Colonic mucosa (tissue), 4 donors: ENCODE results near the gene TGFBR3. TPM values are rescaled to one million over a fixed set of nuclear protein-coding genes. Genes with fewer than 3 reads are reported as not detected.

Source experiments
- DNase-seq: peaks from one replicate; pipeline ENCODE4 v3.0.0-alpha.2; 2020
- H3K27ac ChIP-seq: fragments of 200-600 bp; one replicate; pipeline ENCODE4 v1.8.0; 2021
- H3K27me3 ChIP-seq: fragments of 200-600 bp; one replicate; pipeline ENCODE4 v1.8.0; 2021
- H3K36me3 ChIP-seq: fragments of 200-600 bp; one replicate; pipeline ENCODE4 v1.8.0; 2021
- H3K4me1 ChIP-seq: fragments of 200-600 bp; one replicate; pipeline ENCODE4 v1.8.0; 2021; ENCODE audit warnings: mild to moderate bottlenecking
- H3K4me3 ChIP-seq: fragments of 200-600 bp; one replicate; pipeline ENCODE4 v1.8.0; 2021
- H3K9ac ChIP-seq, 2 donors: one replicate each; pipeline ENCODE4 v1.7.0; 2013; ENCODE audit warnings: control low read depth in 2 of 2, low read depth in 2 of 2, low read length in 2 of 2
- H3K9me3 ChIP-seq: fragments of 200-600 bp; one replicate; pipeline ENCODE4 v1.8.0; 2021
- intact Hi-C: fragments of 100-400 bp; cut with DNase I; formaldehyde crosslinking; loops from one replicate; pipeline ENCODE4 v1.14.1; 2022
- total RNA-seq, 2 donors: library from RNA; stranded (reverse); fragmentation: NEBNext Ultra II Directional in 1 of 2; extraction: Animal tissue kit (Norgen Biotek cat#: 25700) in 1 of 2; gene quantifications; one replicate each; pipeline ENCODE4 v1.2.1, GENCODE V29; 2021
- TF ChIP-seq, protein P1 (sequence below): fragments of 200-600 bp; IDR thresholded peaks from one replicate; pipeline ENCODE4 v1.8.0; 2022; ENCODE audit warnings: antibody characterized with exemption, mild to moderate bottlenecking
- donor health status: healthy.
- donor health status: DM: no; HTN: no; CAD: no.
- donor health status: DM: no; HTN: no; CAD: no.

Gene TGFBR3
- total RNA-seq, 2 donors from 2014 or later, result 8.4 to 16.0 TPM

- Histone ChIP-seq H3K9ac (no peak overlapping the region), H3K27me3 (no peaks in the 10 kb centered on the region), H3K27ac (no peak overlapping the region), H3K9me3 (no peaks in the 10 kb centered on the region), H3K4me3 (no peak overlapping the region), H3K36me3 (no peaks in the 10 kb centered on the region), H3K4me1 (no peaks in the 10 kb centered on the region)
- no peak for DNase-seq
- intact Hi-C loops, result loop anchor here (10.0 kb wide), 1 partner anchor 168 kb away; the partner anchor contains the start of gene TGFBR3
- TF ChIP-seq, protein P1, sequence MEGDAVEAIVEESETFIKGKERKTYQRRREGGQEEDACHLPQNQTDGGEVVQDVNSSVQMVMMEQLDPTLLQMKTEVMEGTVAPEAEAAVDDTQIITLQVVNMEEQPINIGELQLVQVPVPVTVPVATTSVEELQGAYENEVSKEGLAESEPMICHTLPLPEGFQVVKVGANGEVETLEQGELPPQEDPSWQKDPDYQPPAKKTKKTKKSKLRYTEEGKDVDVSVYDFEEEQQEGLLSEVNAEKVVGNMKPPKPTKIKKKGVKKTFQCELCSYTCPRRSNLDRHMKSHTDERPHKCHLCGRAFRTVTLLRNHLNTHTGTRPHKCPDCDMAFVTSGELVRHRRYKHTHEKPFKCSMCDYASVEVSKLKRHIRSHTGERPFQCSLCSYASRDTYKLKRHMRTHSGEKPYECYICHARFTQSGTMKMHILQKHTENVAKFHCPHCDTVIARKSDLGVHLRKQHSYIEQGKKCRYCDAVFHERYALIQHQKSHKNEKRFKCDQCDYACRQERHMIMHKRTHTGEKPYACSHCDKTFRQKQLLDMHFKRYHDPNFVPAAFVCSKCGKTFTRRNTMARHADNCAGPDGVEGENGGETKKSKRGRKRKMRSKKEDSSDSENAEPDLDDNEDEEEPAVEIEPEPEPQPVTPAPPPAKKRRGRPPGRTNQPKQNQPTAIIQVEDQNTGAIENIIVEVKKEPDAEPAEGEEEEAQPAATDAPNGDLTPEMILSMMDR, result no peak
These were observed 169.6 kb downstream of the TGFBR3 start for GRCh38 chr1:91716339-91716738.

DNA sequence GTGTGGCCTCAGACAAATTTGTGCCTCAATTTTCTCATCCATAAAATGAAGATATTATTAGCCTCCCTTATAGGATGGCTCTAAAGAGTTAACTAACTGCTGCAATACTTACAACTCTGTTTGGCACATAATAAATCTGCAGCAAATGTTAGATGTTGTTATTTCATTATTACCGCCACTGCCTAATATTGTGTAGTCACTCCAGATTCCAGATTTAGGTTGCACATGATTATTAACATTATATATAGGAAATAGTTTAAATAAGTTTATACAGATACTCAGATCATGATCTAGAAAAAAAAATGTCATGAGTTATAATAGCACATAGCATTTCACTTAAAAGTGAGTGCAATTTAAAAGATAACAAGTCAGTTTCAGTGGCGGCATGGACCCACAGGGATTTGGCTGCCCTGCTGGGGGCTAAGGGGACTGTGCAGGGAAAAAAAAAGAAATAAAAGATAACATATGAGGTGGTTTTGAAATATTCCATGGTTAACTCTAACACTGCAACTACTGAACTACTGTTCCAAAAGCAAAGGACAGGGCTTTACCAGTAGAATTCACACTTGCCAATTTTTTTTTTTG, 170.4 kb downstream of the TGFBR3 start:
- H3K4me1 ChIP-seq, result no peaks in the 10 kb centered on the region
- H3K9me3 ChIP-seq, result no peaks in the 10 kb centered on the region
- H3K27me3 ChIP-seq, result no peaks in the 10 kb centered on the region
- no peak overlapping the region for H3K4me3 ChIP-seq
- H3K9ac ChIP-seq, result no peak overlapping the region
- intact Hi-C loops, result loop anchor here (10.0 kb wide), 1 partner anchor 169 kb away; the partner anchor contains the start of gene TGFBR3
- H3K36me3 ChIP-seq, result no peaks in the 10 kb centered on the region
- TF ChIP-seq, protein P1, result no peak
- no peak for DNase-seq
- H3K27ac ChIP-seq, result no peak overlapping the region

- Histone ChIP-seq H3K36me3 (no peaks in the 10 kb centered on the region), H3K27ac (no peak overlapping the region), H3K9ac (no peak overlapping the region), H3K27me3 (no peaks in the 10 kb centered on the region), H3K9me3 (no peaks in the 10 kb centered on the region), H3K4me3 (no peak overlapping the region), H3K4me1 (no peaks in the 10 kb centered on the region)
- TF ChIP-seq, protein P1, result no peak
- DNase-seq, result no peak
- intact Hi-C loops, result loop anchor here (10.0 kb wide), 1 partner anchor 170 kb away; the partner anchor contains the start of gene TGFBR3
These were observed 171.0 kb downstream of the TGFBR3 start for GRCh38 chr1:91714867-91715381.

GRCh38 chr1:91712981-91713841, 172.7 kb downstream of the TGFBR3 start:
- Histone ChIP-seq H3K9me3 (no peaks in the 10 kb centered on the region), H3K4me3 (no peak overlapping the region), H3K36me3 (no peaks in the 10 kb centered on the region), H3K27ac (peak overlapping the region; percentile 42), H3K27me3 (no peaks in the 10 kb centered on the region), H3K9ac (no peak overlapping the region), H3K4me1 (no peaks in the 10 kb centered on the region)
- TF ChIP-seq, protein P1, result no peak
- DNase-seq, result peak; percentile 41
- intact Hi-C loops, result loop anchor here (10.0 kb wide), 1 partner anchor 172 kb away; the partner anchor contains the start of gene TGFBR3

GRCh38 chr1:91712393-91712792, 173.6 kb downstream of the TGFBR3 start:
- no peaks in the 10 kb centered on the region for H3K4me1 ChIP-seq
- H3K36me3 ChIP-seq, result no peaks in the 10 kb centered on the region
- H3K9me3 ChIP-seq, result no peaks in the 10 kb centered on the region
- intact Hi-C loops, result loop anchor here (10.0 kb wide), 1 partner anchor 172 kb away; the partner anchor contains the start of gene TGFBR3
- TF ChIP-seq, protein P1, result no peak
- no peak overlapping the region for H3K4me3 ChIP-seq
- H3K27me3 ChIP-seq, result no peaks in the 10 kb centered on the region
- H3K27ac ChIP-seq, result peak overlapping the region; percentile 42
- H3K9ac ChIP-seq, result no peak overlapping the region
- no peak for DNase-seq
